Cortex of kidney (tissue), 1 donor: ENCODE data around the gene DLX5.
"Not testable (repeated sequence)": the region's sequence is repeated elsewhere in the genome, so short reads cannot be mapped to it uniquely, and the experiment has no call there.

Source experiments
- DNase-seq: peaks from one replicate; lab custom pipeline; 2025; lab: John Stamatoyannopoulos, UW

Gene DLX5

GRCh38 chr7:97024209-97025129 lies at the start of gene DLX5:
Gene DLX5, minus strand, starts transcription at chr7:97024831. Its CDS starts 208 bp downstream, at chr7:97024623.
- no peak for DNase-seq

DNA sequence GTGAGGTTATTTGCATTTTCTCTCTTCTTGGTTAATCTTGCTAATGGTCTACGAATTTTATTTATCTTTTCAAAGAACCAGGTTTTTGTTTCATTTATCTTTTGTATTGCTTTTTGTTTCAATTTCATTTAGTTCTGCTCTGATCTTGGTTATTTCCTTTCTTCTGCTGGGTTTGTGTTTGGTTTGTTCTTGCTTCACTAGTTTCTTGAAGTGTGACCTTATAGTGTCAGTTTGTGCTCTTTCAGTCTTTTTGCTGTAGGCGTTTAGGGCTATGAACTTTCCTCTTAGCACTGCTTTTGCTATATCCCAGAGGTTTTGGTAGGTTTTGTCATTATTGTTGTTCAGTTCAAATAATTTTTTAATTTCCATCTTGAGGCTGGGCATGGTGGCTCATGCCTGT lies 47.4 kb upstream of the DLX5 start:
- DNase-seq: not testable (repeated sequence)

- DNase-seq: no peak
Observed at GRCh38 chr7:97064972-97065587, 40.4 kb upstream of the DLX5 start.

- no peak for DNase-seq
Observed at GRCh38 chr7:97064020-97064419, 39.4 kb upstream of the DLX5 start.

DNA sequence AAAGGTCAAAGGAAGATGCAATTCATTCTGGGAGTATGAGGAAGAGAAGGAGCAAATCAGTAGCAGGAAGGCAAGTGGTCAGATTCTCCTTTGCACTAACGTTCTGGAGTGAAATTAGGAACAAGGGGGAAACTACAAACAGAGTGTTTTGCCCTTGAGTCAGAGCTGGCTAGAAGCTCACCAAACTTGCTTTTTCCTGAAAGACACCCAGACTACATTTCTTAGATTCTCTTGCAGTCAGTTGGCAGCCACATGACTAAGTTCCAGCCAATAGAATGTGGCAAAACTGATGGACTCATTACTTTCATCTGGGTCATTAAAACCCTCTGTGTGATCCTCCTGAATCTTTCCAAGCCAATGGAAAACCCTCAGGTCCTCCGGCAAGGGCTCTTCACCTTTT lies 18.6 kb upstream of the DLX5 start:
- no peak for DNase-seq

DNA sequence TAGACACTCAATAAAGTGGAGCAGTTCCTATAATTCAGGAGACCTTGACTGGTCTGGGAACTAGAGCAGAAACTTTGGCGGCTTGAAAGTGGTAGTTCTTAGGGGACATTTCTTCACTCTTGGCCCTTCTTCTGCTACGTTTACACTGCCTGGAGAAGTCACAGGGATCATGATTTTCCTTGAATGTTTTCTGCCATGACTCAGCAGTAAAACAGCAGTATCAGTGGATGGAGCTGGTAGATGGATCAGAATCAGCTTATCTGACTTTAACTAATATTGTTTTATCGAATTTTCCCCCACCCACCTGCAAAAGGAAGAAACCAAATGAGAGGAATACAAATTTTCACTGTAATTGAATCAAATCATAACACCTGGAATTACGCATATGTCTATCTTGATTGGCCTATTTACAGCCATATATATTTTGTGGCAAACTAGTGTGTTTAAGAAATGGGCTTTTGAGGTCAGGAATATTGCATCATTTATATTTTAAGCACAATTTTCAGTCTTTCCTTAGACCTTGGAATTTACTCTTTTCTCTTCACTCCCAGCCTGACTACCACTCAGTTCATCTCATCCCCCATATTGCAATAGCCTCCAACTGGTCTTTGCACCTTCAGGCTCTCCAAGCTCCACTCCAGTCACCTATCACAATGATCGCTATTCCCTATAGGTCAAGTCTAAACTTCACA lies 14.9 kb upstream of the DLX5 start:
- DNase-seq: no peak

DNA sequence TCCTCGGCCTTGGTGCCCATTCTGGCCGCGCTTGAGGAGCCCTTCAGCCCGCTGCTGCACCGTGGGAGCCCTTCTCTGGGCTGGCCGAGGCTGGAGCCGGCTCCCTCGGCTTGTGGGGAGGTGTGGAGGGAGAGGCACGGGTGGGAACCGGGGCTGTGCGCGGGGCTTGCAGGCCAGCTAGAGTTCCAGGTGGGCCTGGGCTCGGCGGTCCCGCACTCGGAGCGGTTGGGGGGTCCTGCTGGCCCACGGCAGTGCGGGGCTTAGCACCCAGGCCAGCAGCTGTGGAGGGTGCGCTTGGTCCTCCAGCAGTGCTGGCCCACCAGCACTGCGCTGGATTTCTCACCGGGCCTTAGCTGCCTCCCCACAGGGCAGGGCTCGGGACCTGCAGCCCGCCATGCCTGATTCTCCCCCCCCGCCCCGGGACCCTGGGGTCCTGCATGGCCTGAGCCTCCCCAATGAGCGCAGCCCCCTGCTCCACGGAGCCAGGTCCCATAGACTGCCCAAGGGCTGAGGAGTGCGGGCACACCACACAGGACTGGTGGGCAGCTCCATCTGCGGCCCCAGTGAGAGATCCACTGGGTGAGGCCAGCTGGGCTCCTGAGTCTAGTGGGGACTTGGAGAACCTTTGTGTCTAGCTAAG lies 9.7 kb upstream of the DLX5 start:
- not testable (repeated sequence) for DNase-seq

GRCh38 chr7:97027427-97028234 lies 3.0 kb upstream of the DLX5 start:
- DNase-seq: no peak

- no peak for DNase-seq
Observed at GRCh38 chr7:97026715-97027426, 2.2 kb upstream of the DLX5 start.

DNA sequence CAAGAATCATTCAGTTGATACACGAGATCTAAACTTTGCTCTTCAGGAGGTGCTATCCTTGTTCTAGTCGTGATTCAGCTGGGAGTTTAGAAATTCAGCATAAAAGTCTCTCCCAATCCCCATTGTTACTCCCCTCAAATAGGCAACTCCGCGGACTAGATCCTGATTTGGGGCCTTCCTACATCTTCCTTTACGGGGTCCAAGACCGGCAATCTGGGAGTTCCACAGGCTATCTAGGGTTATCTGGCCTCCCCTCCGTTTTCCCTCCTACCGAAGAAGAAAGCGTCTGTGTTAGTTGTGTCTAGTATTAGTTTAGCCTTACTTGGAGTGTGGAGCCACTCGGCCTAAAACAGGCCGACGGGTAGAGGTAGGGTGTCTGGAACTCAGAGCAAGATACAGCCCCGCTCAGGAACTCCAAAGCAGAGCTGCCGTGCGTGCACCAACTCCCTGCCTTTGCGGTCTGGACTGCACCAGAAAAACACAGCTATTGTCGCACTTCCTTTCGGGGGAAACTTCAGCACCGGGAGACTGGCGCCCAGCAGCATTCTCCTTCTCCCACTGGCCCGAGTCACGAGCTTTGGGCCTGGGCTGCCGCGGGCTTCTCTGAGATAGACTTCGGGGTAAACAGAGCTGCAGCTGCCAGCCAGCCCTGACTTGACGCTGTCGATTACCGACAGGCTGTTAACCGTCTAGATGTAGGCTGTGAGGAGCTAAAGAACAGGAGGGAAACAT lies 1.5 kb upstream of the DLX5 start:
- no peak for DNase-seq

DNA sequence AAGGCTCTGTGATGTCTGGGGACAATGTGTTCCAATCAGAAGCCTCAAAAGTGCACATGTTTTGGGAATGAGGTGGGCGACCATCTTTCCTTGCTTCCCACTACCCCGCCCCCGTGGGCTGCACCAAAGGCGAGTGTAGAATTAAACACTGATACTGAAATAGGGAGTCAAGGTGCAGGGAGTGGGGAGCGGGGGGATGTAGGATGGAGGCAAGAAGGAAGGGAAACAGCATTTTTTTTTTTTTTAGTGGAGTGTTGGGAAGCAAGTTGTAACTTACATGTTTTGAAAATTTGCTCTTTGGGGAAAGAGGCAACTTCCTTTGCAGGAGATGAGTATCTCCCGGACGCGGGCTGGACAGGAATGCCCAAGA lies 484 bp upstream of the DLX5 start:
- no peak for DNase-seq

GRCh38 chr7:97022491-97023306 lies 1.9 kb downstream of the DLX5 start:
- DNase-seq: no peak

DNA sequence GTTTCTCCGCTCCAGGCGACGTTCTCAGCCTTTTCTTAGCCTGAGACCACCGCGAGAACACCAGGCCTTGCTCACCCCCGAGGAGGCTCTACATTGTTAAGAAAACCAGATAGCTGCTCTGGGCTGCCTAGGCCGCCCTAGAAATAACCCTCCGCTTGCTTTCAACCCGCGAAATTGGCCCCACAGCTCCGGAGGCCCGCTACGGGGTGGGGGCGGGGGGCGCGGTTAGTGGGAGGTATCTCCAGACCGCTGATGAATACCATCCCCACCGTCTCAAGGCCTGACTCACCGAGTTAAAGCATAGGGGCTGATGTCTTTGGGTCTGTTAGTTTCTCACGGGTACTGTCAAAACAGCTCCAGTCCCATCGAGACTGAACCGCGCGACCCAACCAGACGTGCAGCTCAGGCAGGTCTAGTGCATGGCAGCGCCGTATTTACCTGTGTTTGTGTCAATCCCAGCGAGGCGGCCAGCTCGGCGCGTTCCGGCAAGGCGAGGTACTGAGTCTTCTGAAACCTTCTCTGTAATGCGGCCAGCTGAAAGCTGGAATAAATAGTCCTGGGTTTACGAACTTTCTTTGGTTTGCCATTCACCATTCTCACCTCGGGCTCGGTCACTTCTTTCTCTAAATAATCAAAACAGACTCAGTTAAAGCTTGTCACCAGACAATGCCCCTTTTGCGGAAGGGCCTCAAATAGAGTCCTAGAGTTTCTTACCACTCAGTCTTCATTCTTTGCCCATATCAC lies 2.7 kb downstream of the DLX5 start:
- no peak for DNase-seq

GRCh38 chr7:97020996-97021746 lies 3.5 kb downstream of the DLX5 start:
- no peak for DNase-seq

GRCh38 chr7:97020601-97020995 lies 4.0 kb downstream of the DLX5 start:
- DNase-seq: no peak

- DNase-seq: no peak
Observed at GRCh38 chr7:97019710-97020225, 4.9 kb downstream of the DLX5 start.

GRCh38 chr7:97018791-97019531 lies 5.7 kb downstream of the DLX5 start:
- DNase-seq: no peak
